ENCODE data around the gene TMEM176A. TPM values are rescaled to one million over a fixed set of nuclear protein-coding genes. Genes with fewer than 3 reads are reported as not detected.

The TMEM176A gene
- total RNA-seq, 1 experiment from 2014 or later, result 0.39 TPM

DNA sequence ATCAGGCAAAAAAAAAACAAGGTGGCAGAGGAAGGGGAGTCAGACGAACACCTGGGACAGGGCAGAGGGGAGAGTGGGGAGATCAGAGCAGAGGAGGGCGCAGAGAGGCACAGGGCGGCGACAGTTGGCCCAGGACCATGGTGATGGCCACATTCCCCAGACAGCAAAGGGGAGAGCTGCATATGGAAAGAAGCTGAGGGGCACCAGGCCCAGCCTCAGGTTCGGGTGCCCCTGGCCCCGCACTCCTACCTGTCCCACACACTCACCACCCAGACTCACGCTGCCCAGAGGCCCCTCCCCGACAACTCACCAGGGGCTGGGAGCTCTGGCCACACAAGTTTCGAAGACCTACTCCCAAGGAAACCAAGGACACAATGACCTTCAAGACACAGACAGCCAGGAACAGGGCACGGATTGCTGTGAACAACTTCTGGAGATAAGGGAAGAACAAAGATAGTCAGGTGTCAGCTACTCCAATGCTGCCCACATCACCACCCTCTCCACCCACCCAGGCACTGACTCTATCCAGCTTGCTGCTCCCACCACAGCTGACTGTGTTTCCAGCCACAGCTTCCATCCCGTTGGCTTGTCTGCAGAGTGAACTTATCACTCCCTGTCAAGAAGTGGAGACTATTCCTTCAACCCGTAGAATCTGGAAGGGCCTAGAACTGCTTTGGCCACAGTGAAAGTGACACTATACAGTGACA, 8.7 kb upstream of the TMEM176A start:
- DNase-seq (ENCODE audit: low read depth, low spot score) (no peak), ATAC-seq (no peak)
- intact Hi-C loops (cut with micrococcal nuclease; ENCODE audit: unreplicated experiment), result no loop called here
- no TSS peak for BruUV-seq (replicated peaks)
- Histone ChIP-seq H3K4me3 (ENCODE audit: low read depth in 2 of 2, low read length in 2 of 2) (no peak overlapping the region), H3K4me1 (ENCODE audit: control insufficient read depth, insufficient read depth, low read length) (no peaks in the 10 kb centered on the region), H3K36me3 (ENCODE audit: control insufficient read depth, insufficient read depth, low read length) (no peaks in the 10 kb centered on the region), H3K27ac (ENCODE audit: low read length) (no peak overlapping the region), H3K9me3 (ENCODE audit: control insufficient read depth, insufficient read depth, low read depth, low read length) (no peaks in the 10 kb centered on the region), H3K27me3 (ENCODE audit: control insufficient read depth, insufficient read depth, low read length) (peaks cover 16% of the 10 kb centered on the region)
- TF ChIP-seq, protein P1, sequence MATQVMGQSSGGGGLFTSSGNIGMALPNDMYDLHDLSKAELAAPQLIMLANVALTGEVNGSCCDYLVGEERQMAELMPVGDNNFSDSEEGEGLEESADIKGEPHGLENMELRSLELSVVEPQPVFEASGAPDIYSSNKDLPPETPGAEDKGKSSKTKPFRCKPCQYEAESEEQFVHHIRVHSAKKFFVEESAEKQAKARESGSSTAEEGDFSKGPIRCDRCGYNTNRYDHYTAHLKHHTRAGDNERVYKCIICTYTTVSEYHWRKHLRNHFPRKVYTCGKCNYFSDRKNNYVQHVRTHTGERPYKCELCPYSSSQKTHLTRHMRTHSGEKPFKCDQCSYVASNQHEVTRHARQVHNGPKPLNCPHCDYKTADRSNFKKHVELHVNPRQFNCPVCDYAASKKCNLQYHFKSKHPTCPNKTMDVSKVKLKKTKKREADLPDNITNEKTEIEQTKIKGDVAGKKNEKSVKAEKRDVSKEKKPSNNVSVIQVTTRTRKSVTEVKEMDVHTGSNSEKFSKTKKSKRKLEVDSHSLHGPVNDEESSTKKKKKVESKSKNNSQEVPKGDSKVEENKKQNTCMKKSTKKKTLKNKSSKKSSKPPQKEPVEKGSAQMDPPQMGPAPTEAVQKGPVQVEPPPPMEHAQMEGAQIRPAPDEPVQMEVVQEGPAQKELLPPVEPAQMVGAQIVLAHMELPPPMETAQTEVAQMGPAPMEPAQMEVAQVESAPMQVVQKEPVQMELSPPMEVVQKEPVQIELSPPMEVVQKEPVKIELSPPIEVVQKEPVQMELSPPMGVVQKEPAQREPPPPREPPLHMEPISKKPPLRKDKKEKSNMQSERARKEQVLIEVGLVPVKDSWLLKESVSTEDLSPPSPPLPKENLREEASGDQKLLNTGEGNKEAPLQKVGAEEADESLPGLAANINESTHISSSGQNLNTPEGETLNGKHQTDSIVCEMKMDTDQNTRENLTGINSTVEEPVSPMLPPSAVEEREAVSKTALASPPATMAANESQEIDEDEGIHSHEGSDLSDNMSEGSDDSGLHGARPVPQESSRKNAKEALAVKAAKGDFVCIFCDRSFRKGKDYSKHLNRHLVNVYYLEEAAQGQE (IDR thresholded peaks at IDR 0.05; ENCODE audit: insufficient read depth in 1 of 2, low read depth in 2 of 2, low read length in 1 of 2), result no peak
- TF ChIP-seq POLR2AphosphoS5 (IDR thresholded peaks at IDR 0.05; ENCODE audit: low read depth, low read length) (no peak), SIN3A (IDR thresholded peaks at IDR 0.05; ENCODE audit: borderline replicate concordance, insufficient read depth, low read depth, low read length) (no peak), TCF7L2 (IDR thresholded peaks at IDR 0.05; ENCODE audit: low read depth, low read length) (no peak)
- TF ChIP-seq, protein P2, sequence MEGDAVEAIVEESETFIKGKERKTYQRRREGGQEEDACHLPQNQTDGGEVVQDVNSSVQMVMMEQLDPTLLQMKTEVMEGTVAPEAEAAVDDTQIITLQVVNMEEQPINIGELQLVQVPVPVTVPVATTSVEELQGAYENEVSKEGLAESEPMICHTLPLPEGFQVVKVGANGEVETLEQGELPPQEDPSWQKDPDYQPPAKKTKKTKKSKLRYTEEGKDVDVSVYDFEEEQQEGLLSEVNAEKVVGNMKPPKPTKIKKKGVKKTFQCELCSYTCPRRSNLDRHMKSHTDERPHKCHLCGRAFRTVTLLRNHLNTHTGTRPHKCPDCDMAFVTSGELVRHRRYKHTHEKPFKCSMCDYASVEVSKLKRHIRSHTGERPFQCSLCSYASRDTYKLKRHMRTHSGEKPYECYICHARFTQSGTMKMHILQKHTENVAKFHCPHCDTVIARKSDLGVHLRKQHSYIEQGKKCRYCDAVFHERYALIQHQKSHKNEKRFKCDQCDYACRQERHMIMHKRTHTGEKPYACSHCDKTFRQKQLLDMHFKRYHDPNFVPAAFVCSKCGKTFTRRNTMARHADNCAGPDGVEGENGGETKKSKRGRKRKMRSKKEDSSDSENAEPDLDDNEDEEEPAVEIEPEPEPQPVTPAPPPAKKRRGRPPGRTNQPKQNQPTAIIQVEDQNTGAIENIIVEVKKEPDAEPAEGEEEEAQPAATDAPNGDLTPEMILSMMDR (IDR thresholded peaks at IDR 0.05), result no peak
- POLR2A ChIA-PET, result no interaction called here
- in situ Hi-C loops (cut with HindIII; ENCODE audit: low pct_unique_long_range_greater_than_20kb, low sequenced_read_pairs), result no loop called here
- CTCF ChIA-PET, result no interaction called here

DNA sequence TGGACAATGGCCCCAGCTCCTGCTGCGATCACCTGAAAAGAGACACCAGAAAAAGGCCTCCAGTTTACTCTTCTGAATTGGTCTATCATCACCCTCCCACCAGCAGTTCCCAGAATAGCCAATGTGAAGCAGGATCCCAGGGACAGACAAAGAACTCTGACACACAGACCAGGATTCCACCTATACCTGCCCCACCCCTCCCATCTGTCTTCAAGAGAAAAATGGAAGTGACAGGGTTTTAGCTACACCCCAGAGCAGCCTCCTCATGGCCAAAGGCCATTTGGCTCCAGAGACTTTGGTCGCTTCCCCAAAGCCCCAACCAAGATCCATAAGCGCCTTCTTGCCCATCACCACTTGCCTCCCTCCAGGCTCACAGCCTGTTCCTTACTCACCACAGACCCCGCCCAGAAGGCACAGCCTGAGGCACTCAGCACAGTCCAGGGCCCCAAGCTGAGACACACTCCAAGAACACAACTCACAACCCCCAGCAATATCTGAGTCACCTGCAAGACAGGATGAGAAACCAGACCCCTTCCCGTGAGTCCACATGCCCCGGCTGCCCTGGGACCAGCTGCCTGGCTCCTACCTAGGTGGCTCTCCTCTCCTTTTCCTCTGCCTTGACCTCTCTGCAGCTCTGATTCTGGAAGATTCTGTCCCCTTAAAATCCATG, 6.9 kb upstream of the TMEM176A start:
- no peaks in the 10 kb centered on the region for H3K4me1 ChIP-seq (ENCODE audit: control insufficient read depth, insufficient read depth, low read length)
- in situ Hi-C loops (cut with HindIII; ENCODE audit: low pct_unique_long_range_greater_than_20kb, low sequenced_read_pairs) (no loop called here), intact Hi-C loops (cut with micrococcal nuclease; ENCODE audit: unreplicated experiment) (no loop called here)
- ATAC-seq (no peak), DNase-seq (ENCODE audit: low read depth, low spot score) (no peak)
- POLR2A ChIA-PET, result no interaction called here
- CTCF ChIA-PET, result interaction anchor here (0.8 kb wide), 1 partner anchor 83 kb away, joined by 4 read pairs; no protein-coding TSS in a partner anchor
- TF ChIP-seq TCF7L2 (IDR thresholded peaks at IDR 0.05; ENCODE audit: low read depth, low read length) (no peak), SIN3A (IDR thresholded peaks at IDR 0.05; ENCODE audit: borderline replicate concordance, insufficient read depth, low read depth, low read length) (no peak), POLR2AphosphoS5 (IDR thresholded peaks at IDR 0.05; ENCODE audit: low read depth, low read length) (no peak)
- TF ChIP-seq, protein P1 (IDR thresholded peaks at IDR 0.05; ENCODE audit: insufficient read depth in 1 of 2, low read depth in 2 of 2, low read length in 1 of 2), result no peak
- TF ChIP-seq, protein P2 (IDR thresholded peaks at IDR 0.05), result no peak
- H3K27ac ChIP-seq (ENCODE audit: low read length), result no peak overlapping the region
- H3K27me3 ChIP-seq (ENCODE audit: control insufficient read depth, insufficient read depth, low read length), result peaks cover 21% of the 10 kb centered on the region
- BruUV-seq (replicated peaks), result no TSS peak
- no peaks in the 10 kb centered on the region for H3K36me3 ChIP-seq (ENCODE audit: control insufficient read depth, insufficient read depth, low read length)
- no peaks in the 10 kb centered on the region for H3K9me3 ChIP-seq (ENCODE audit: control insufficient read depth, insufficient read depth, low read depth, low read length)
- H3K4me3 ChIP-seq (ENCODE audit: low read depth in 2 of 2, low read length in 2 of 2), result no peak overlapping the region
